Cardiac fibroblast (primary cell): ENCODE measurements around the gene TNFRSF25.

Source experiments
- DNase-seq, 2 donors: peaks; one replicate each; pipeline versions ENCODE4 v3.0.0 to v3.0.0-alpha.2; 2010; ENCODE audit warnings: low read depth in 2 of 2
- H3K4me3 ChIP-seq, 2 donors: replicated peaks in 1 of 2; 1 replicate in 1 of 2; 2 replicates in 1 of 2; pipeline ENCODE4 v1.5.1; 2011; ENCODE audit warnings: low read depth in 2 of 2, low read length in 2 of 2, mild to moderate bottlenecking in 2 of 2, moderate library complexity in 1 of 2
- CTCF ChIP-seq: IDR thresholded peaks from one replicate; pipeline ENCODE4 v1.5.1; 2011; ENCODE audit warnings: low read depth, mild to moderate bottlenecking, low read length, inconsistent platforms

TNFRSF25 gene

DNA sequence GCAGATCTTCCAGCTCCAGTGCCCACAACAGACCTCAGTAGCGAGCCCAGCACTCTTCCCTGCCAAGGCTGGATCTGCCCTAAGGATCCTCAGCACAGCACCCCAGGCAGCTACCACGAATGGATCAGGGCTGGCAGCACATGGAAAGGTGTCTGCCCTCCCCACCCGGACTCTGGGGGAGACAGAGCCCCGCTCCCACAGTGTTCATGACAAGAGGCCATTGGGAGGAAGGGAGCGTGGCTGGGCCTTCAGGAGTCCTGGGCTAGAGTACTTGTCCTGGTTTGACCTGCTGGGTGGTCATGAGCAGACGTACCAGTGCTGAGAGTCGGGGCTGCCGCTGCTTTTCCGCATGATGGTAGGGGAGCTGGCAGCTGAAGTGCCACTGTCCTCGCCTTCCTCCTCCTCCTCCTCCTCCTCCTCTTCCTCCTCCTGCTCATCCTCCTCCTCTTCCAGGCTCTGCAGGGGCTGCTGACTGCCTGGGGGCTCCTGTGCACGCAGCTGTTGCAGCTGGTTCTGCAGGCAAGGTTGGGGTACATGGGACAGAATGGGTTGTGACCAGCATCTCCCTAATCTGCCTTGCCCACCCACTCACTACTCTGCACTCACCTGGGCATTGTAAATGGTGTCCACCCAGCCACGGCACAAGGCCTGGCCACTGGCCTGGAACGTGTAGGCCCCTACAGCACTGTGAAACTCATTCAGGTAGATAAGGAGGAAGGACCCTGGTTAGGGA, 2.9 kb upstream of the TNFRSF25 start:
- no peak for TF ChIP-seq CTCF
- no peak overlapping the region for H3K4me3 ChIP-seq
- DNase-seq = no peak

DNA sequence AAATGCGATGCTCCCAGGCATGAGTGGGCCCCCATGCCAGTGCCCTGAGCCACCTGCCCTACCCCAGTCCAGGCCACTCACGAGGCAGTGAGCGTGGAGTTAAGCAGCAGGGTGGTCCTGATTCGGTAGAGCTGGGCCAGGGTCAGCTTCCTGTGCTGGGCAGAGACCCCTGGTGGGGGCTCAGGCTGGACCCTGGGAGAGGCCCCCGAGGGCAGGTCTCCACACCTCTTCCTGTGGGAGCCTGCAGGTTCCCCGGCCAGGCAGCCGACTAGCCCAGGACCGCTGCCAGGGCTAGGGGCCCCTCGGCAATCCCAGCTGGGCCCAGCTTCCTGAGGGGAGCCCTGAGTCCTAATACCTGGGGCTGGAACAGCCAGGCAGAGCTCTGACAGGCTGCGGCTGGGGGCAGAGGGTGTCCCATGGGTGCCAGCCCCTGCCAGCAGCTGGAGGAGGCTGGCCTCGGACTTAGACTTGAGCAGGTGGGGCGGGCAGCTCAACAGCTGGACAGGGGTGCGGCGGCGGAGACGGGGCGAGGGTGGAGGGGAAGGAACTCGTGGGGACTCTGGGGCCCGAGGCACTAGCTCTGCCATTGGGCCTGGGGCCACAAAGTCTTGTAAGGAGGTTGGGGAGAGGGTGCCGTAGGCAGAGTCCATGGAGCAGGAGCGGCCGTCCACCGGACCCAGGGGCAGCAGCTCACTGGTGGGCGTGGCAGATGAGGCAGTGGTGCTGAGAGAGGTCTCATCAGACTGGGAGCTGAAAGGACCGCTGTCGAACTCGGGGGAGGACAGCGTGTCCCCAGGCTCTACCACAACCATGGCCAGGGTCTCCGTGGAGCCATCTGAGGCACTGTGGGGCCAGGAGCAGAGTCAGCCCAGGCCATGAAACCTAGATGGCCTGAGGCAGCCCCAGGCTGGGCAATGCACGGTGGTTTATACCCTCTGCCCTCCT, 2.0 kb upstream of the TNFRSF25 start:
- H3K4me3 ChIP-seq = no peak overlapping the region
- no peak for DNase-seq
- no peak for TF ChIP-seq CTCF

GRCh38 chr1:6467224-6467623, 1.3 kb upstream of the TNFRSF25 start:
- no peak for DNase-seq
- no peak for TF ChIP-seq CTCF
- H3K4me3 ChIP-seq = no peak overlapping the region

GRCh38 chr1:6466751-6467150, 778 bp upstream of the TNFRSF25 start:
- no peak for TF ChIP-seq CTCF

GRCh38 chr1:6465461-6466005, 440 bp downstream of the TNFRSF25 start:
- TF ChIP-seq CTCF = no peak
- no peak for DNase-seq
- H3K4me3 ChIP-seq = no peak overlapping the region

More at GRCh38 chr1:6466751-6467150, 778 bp upstream of the TNFRSF25 start:
- H3K4me3 ChIP-seq = no peak overlapping the region
- no peak for DNase-seq

GRCh38 chr1:6464915-6465314, 1.1 kb downstream of the TNFRSF25 start:
- no peak for TF ChIP-seq CTCF
- DNase-seq = no peak
- H3K4me3 ChIP-seq = no peak overlapping the region
